ENCODE measurements around the gene FAM168A.

The FAM168A gene

GRCh38 chr11:73353422-73353821, 244.5 kb downstream of the FAM168A start:
- TF ChIP-seq CREB5 (CRISPR knock-in tag; IDR thresholded peaks at IDR 0.05; ENCODE audit: low read depth) (no peak), ISL1 (CRISPR knock-in tag; IDR thresholded peaks at IDR 0.05) (no peak), ZNF8 (CRISPR knock-in tag; IDR thresholded peaks at IDR 0.05) (no peak), ESRRG (CRISPR knock-in tag; IDR thresholded peaks at IDR 0.05) (no peak), TSHZ2 (CRISPR knock-in tag; IDR thresholded peaks at IDR 0.05) (no peak), GLIS3 (CRISPR knock-in tag; IDR thresholded peaks at IDR 0.05) (no peak), CSDC2 (CRISPR knock-in tag; IDR thresholded peaks at IDR 0.05) (no peak), OSR1 (CRISPR knock-in tag; IDR thresholded peaks at IDR 0.05) (no peak), ZFP3 (CRISPR knock-in tag; IDR thresholded peaks at IDR 0.05) (no peak), SNAI2 (CRISPR knock-in tag; IDR thresholded peaks at IDR 0.05) (no peak), TOX (CRISPR knock-in tag; IDR thresholded peaks at IDR 0.05; ENCODE audit: borderline replicate concordance) (no peak), ZFP30 (CRISPR knock-in tag; IDR thresholded peaks at IDR 0.05) (no peak), BACH2 (CRISPR knock-in tag; IDR thresholded peaks at IDR 0.05; ENCODE audit: borderline replicate concordance) (no peak), POU6F1 (CRISPR knock-in tag; IDR thresholded peaks at IDR 0.05; ENCODE audit: borderline replicate concordance, low read depth) (no peak), ZNF565 (CRISPR knock-in tag; conservative IDR thresholded peaks at IDR 0.05; ENCODE audit: low read depth) (no peak), ZC3H10 (CRISPR knock-in tag; IDR thresholded peaks at IDR 0.05) (no peak), PATZ1 (CRISPR knock-in tag; IDR thresholded peaks at IDR 0.05; ENCODE audit: borderline replicate concordance) (no peak), TCF4 (CRISPR knock-in tag; IDR thresholded peaks at IDR 0.05; ENCODE audit: borderline replicate concordance) (no peak), ARNTL (CRISPR knock-in tag; IDR thresholded peaks at IDR 0.05; ENCODE audit: borderline replicate concordance, low read depth) (no peak)
- no peak for ATAC-seq

- TF ChIP-seq PPARA (CRISPR knock-in tag; IDR thresholded peaks at IDR 0.05; ENCODE audit: borderline replicate concordance) (no peak), ZNF70 (CRISPR knock-in tag; IDR thresholded peaks at IDR 0.05) (no peak), ESRRG (CRISPR knock-in tag; IDR thresholded peaks at IDR 0.05) (no peak), BACH2 (CRISPR knock-in tag; IDR thresholded peaks at IDR 0.05; ENCODE audit: borderline replicate concordance) (no peak), ZFP3 (CRISPR knock-in tag; IDR thresholded peaks at IDR 0.05) (no peak), ISL1 (CRISPR knock-in tag; IDR thresholded peaks at IDR 0.05) (no peak), OSR1 (CRISPR knock-in tag; IDR thresholded peaks at IDR 0.05) (no peak), PATZ1 (CRISPR knock-in tag; IDR thresholded peaks at IDR 0.05; ENCODE audit: borderline replicate concordance) (no peak), POU6F1 (CRISPR knock-in tag; IDR thresholded peaks at IDR 0.05; ENCODE audit: borderline replicate concordance, low read depth) (no peak), SNAI2 (CRISPR knock-in tag; IDR thresholded peaks at IDR 0.05) (no peak), ZNF565 (CRISPR knock-in tag; conservative IDR thresholded peaks at IDR 0.05; ENCODE audit: low read depth) (no peak), TOX (CRISPR knock-in tag; IDR thresholded peaks at IDR 0.05; ENCODE audit: borderline replicate concordance) (no peak), RARB (CRISPR knock-in tag; IDR thresholded peaks at IDR 0.05) (no peak), ZC3H10 (CRISPR knock-in tag; IDR thresholded peaks at IDR 0.05) (no peak), CSRNP3 (CRISPR knock-in tag; IDR thresholded peaks at IDR 0.05) (no peak)
- ATAC-seq: peak; percentile 74
These were observed 246.8 kb downstream of the FAM168A start for GRCh38 chr11:73350908-73351636.
